Measurements from ENCODE around the gene MESP2. TPM values are rescaled to one million over a fixed set of nuclear protein-coding genes. Genes with fewer than 3 reads are reported as not detected.
"Not testable (repeated sequence)": the region's sequence is repeated elsewhere in the genome, so short reads cannot be mapped to it uniquely, and the experiment has no call there.

MESP2 gene
- polyA plus RNA-seq, 1 of the 3 experiments (the other 2 are of a cell fraction): 0.31 TPM

GRCh38 chr15:89785774-89786140 lies 9.6 kb downstream of the MESP2 start (continued):
- TF ChIP-seq USF1 (IDR thresholded peaks at IDR 0.05; ENCODE audit: borderline replicate concordance, low read depth) (no peak), CTCF (IDR thresholded peaks at IDR 0.05) (no peak)

GRCh38 chr15:89787944-89788343 lies 11.8 kb downstream of the MESP2 start:
- Histone ChIP-seq H3K79me2 (ENCODE audit: insufficient read depth) (no peaks in the 10 kb centered on the region), H3K27me3 (ENCODE audit: insufficient read depth) (no peaks in the 10 kb centered on the region), H3K9ac (no peak overlapping the region), H3K4me1 (ENCODE audit: control insufficient read depth in 1 of 2, insufficient read depth in 2 of 2, low read depth in 1 of 2, low read length in 1 of 2) (no peaks in the 10 kb centered on the region; a peak in 1 of 4 replicates), H3K4me2 (no peak overlapping the region), H4K20me1 (ENCODE audit: insufficient read depth) (no peaks in the 10 kb centered on the region), H3F3A (replicated peaks; ENCODE audit: insufficient read depth) (peaks cover 7% of the 10 kb centered on the region), H3K27ac (ENCODE audit: low read depth in 2 of 2, low read length in 1 of 2) (no peak overlapping the region), H3K9me2 (no peaks in the 10 kb centered on the region), H2AFZ (ENCODE audit: low read depth) (no peak overlapping the region), H3K4me3 (ENCODE audit: low read depth in 2 of 2, low read length in 1 of 2) (no peak overlapping the region), H3K9me3 (peaks cover 12% of the 10 kb centered on the region; the same call in 1 of the 2 replicates), H3K36me3 (replicated peaks in 1 of 2; ENCODE audit: control insufficient read depth in 1 of 2, insufficient read depth in 2 of 2, low read length in 1 of 2) (peaks cover 0 to 14% of the 10 kb centered on the region in 2 experiments)
- ChIA-PET POLR2A (no interaction called here), CTCF (interaction anchor here (0.6 to 1.6 kb wide), 3 partner anchors 10 to 88 kb away, joined by 3 to 6 read pairs (median 3); no protein-coding TSS in a partner anchor)
- DNase-seq: no peak
- no peak for TF ChIP-seq REST (IDR thresholded peaks at IDR 0.05; ENCODE audit: low read depth, low read length)
- TF ChIP-seq NRF1 (IDR thresholded peaks at IDR 0.05; ENCODE audit: low read depth, low read length): no peak
- 85% methylated on average over 3 of the region's 3 CpGs for WGBS (ENCODE audit: low lambda C conversion rate)

- H4K20me1 ChIP-seq (ENCODE audit: insufficient read depth); H3K4me1 ChIP-seq (ENCODE audit: control insufficient read depth in 1 of 2, insufficient read depth in 2 of 2, low read depth in 1 of 2, low read length in 1 of 2); H3K9me2 ChIP-seq; H3K9ac ChIP-seq; POLR2A ChIA-PET; H3K27me3 ChIP-seq (ENCODE audit: insufficient read depth); H3K79me2 ChIP-seq (ENCODE audit: insufficient read depth); H3K4me3 ChIP-seq (ENCODE audit: low read depth in 2 of 2, low read length in 1 of 2); H3K27ac ChIP-seq (ENCODE audit: low read depth in 2 of 2, low read length in 1 of 2); DNase-seq; H3F3A ChIP-seq (replicated peaks; ENCODE audit: insufficient read depth); H2AFZ ChIP-seq (ENCODE audit: low read depth); H3K4me2 ChIP-seq: not testable (repeated sequence)
- CTCF ChIA-PET: interaction anchor here (1.3 to 1.6 kb wide), 2 partner anchors 11 to 86 kb away, joined by 3 to 6 read pairs; no protein-coding TSS in a partner anchor
- WGBS (ENCODE audit: low lambda C conversion rate): 95% methylated on average over 4 of the region's 4 CpGs
- H3K36me3 ChIP-seq (replicated peaks in 1 of 2; ENCODE audit: control insufficient read depth in 1 of 2, insufficient read depth in 2 of 2, low read length in 1 of 2): peaks cover 0 to 14% of the 10 kb centered on the region in 2 experiments
- peaks cover 12% of the 10 kb centered on the region; the same call in 1 of the 2 replicates for H3K9me3 ChIP-seq
These were observed 12.5 kb downstream of the MESP2 start for GRCh38 chr15:89788585-89788984.

Measured in SK-N-SH (cell line).